HT-29 (cell line): ENCODE measurements around the gene TBCD. TPM values are rescaled to one million over a fixed set of nuclear protein-coding genes. Genes with fewer than 3 reads are reported as not detected.
A peak's percentile ranks its signal among the peaks of the same experiment; 100 is the strongest.
"Not testable (repeated sequence)": the region's sequence is repeated elsewhere in the genome, so short reads cannot be mapped to it uniquely, and the experiment has no call there.

Experiments
- DNase-seq: peaks from one replicate; pipeline ENCODE4 v3.0.0-alpha.2; 2015; ENCODE audit warnings: low spot score
- total RNA-seq: library from RNA; depleted of rRNA; stranded (reverse); fragments of >200 nt; shearing (Covaris generic); gene quantifications from 2 replicates; pipeline ENCODE4 v1.2.3, GENCODE V29; 2014

TBCD gene
- total RNA-seq, 1 experiment from 2014 or later = 72.0 TPM

DNA sequence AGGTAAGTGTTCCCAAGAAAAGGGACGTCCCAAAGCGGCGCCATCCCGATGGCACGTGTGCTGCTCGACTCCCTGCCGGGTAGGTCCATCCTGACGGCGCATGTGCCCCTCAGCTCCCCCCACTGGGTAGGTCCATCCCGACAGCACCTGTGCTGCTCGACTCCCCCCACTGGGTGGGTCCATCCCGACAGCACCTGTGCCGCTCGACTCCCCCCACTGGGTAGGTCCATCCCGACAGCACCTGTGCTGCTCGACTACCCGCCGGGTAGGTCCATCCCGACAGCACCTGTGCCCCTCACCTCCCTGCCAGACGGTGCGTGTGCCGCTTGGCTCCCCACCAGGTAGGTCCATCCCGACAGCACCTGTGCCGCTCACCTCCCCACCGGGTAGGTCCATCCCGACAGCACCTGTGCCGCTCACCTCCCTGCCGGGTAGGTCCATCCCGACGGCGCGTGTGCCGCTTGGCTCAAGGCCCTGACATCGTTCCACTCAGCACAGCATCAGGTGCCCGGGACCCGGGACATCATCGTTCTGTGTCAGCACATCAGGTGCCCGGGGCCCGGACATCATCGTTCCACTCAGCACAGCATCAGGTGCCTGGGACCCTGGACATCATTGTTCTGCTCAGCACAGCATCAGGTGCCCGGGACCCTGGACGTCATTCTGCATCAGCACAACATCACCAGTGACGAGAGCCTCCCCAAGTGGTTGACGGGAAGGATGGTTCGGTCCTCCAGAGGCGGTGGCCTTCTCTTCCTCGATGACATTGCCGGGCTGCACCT, 22.2 kb upstream of the TBCD start:
- DNase-seq = no peak

DNA sequence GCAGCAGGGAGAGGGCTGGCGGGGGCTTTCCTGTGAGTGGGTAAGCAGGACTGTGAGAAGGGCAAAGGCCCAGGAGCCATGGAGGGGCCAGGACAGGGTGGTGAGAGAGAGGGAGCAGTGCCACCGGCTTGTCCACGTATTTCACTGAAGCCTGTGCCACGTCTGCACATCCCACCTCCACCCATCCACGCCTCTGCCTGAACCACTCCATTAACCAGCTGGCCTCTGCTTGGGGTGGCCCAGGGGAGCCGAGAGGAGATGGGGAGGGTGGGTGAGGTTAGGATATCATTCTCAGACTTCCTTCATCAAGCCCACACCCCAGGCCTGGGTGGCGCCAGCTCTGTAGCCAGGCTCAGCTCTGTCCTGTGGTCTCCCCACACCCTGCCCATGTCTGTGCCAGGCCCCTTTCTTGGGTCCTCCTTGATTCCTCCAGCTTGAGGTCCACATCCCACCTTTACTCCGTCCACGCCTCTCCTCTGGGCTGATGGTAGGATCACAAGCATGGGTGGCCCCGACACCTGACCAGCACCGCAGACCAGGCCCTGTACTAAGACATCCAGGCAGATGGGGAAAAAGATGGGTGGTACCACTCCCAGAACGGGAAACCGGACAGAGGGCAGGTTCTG, 19.6 kb upstream of the TBCD start:
- no peak for DNase-seq

DNA sequence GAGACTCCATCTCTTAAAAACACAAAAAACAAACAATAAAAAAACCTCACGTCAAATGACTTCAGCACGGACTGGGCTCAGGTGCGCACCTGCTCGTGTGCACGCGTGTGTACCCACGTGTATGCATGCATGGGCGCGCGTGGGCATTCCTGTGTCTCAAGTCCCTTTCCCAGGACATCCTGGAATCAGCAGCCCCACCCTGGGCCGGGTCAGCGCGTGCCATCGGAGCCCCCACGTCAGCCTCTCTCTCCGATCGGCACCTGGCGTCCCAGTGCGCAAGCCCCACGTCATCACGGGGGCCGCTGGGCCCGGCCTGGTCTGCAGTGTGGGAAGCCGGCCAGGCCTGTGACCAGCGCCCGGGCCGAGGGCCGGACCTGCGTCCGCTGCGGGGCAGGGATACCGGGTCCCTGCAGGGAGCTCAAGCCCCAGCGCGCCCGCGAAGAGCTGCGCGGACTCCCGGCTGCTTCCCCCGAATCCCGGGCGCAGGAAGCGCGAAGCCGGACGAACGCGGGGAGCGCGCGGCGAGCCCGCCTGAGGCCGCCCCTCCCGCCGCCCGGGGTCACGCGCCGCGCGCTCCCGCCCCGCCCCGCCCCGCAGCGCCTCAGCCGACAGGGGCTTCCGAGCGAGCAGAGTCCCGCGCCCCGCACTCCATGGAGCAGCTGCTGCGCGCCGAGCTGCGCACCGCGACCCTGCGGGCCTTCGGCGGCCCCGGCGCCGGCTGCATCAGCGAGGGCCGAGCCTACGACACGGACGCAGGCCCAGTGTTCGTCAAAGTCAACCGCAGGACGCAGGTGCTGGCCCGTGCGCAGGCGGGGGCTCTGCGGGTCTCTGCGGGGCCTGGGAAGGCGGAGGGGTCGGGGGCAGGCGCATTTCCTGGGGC, 16.6 kb upstream of the TBCD start, which contains the start of gene FN3K:
TSS of gene FN3K (plus strand) at position 629 of the 880 bp plus-strand sequence. CDS start at position 651, 22 bp downstream.
- DNase-seq = peak; percentile 28

GRCh38 chr17:82736511-82737185, 15.2 kb upstream of the TBCD start:
- DNase-seq = no peak

GRCh38 chr17:82737967-82738877, 13.6 kb upstream of the TBCD start:
- no peak for DNase-seq

DNA sequence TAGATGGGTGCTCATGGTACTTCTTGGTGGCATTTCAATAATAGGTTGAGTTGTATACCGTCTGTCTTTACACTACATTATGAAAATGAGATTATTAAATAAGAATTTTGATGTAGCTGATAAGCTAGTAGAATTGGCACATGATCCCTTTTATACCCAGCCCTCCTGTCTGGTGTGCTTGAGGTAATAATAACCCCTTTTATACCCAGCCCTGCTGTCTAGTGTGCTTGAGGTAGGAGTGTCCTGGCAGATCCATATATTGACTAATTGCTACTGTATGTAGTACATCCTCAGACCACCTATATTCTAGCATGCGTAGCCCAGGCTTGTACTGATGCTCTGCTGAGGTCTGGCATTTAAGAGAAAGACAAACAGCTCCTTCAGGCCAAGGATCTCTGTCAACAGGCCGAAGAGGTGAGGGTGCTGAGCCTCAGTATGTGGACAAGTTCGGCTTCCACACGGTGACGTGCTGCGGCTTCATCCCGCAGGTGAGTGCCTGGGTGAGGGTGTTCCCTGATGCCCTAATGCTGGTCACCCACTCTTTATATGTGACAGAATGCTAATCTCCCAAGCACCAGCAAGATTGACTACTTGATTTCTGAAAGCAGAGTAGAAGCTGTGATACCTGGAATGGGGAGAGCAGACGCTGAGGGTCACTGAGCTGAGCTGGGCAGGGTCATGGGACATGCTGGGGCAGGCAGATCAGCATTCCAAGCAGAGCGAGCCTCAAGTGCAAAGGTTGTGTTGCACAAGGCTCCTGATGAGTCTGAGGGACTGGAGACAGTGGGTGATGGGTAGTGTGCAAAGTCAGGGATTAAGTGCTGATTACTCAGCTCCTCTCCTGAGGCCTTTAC, 10.7 kb upstream of the TBCD start:
- DNase-seq = no peak

- DNase-seq = no peak
Measured at GRCh38 chr17:82743344-82744219, 8.3 kb upstream of the TBCD start.

- DNase-seq = not testable (repeated sequence)
Measured at GRCh38 chr17:82744736-82745135, 7.1 kb upstream of the TBCD start.

GRCh38 chr17:82745524-82745923, 6.3 kb upstream of the TBCD start:
- DNase-seq = no peak

DNA sequence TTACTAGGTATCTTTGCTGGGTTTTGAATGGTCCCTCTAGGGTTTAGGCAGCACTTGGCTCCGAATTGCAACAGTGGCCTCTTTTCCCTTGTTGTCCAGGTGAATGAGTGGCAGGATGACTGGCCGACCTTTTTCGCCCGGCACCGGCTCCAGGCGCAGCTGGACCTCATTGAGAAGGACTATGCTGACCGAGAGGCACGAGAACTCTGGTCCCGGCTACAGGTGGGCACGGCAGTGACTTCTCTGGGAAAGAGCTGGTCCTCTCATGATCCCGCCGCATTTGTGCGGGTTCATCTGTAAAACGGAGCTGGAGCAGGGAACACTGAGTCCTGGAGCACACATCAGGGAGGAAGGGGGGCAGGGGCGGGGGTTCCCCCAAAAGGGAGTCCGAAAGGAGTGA, 3.1 kb upstream of the TBCD start:
- DNase-seq = no peak

DNA sequence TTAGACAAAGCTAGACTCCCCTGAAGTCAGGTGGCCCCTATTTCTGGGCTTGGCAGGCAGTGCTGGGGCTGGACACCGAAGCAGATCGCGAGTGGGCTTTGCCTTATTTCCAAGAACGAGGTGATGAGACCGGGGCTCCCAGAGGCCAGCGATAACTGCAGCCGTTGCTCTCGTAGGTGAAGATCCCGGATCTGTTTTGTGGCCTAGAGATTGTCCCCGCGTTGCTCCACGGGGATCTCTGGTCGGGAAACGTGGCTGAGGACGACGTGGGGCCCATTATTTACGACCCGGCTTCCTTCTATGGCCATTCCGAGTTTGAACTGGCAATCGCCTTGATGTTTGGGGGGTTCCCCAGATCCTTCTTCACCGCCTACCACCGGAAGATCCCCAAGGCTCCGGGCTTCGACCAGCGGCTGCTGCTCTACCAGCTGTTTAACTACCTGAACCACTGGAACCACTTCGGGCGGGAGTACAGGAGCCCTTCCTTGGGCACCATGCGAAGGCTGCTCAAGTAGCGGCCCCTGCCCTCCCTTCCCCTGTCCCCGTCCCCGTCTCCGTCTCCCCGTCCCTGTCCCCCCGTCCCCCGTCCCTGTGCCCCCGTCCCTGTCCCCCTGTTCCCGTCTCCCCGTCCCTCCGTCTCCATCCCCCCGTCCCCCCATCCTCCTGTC, 1.5 kb upstream of the TBCD start:
- DNase-seq = no peak

- no peak for DNase-seq
Measured at GRCh38 chr17:82751171-82751570, 694 bp upstream of the TBCD start.

GRCh38 chr17:82752371-82753200, 721 bp downstream of the TBCD start:
- peak; percentile 36 for DNase-seq

DNA sequence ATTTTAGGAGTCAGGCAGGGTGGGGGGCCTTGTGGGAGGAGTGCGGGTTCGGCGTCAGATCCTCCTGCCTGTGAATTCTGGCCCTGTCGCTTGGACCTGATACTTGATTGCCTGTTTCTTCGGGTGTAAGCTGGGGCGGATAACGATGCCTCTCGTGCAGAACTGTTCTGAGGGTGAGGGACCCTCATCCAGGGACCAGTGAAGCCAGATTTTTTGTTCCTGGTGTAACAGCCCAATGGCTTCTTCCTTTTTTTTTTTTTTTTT, 1.3 kb downstream of the TBCD start:
- DNase-seq = no peak

GRCh38 chr17:82754297-82755208, 2.7 kb downstream of the TBCD start:
- peak; percentile 82 for DNase-seq

- no peak for DNase-seq
Measured at GRCh38 chr17:82756166-82756565, 4.3 kb downstream of the TBCD start.
